GM18517 (cell line): ENCODE results near the gene GYG1.
"Not testable (repeated sequence)": the region's sequence is repeated elsewhere in the genome, so short reads cannot be mapped to it uniquely, and the experiment has no call there.

ENCODE experiments used
- ATAC-seq: cut with Tn5 transposase; IDR thresholded peaks from one replicate; pipeline ENCODE4 v1.9.1; 2021; ENCODE audit warnings: mild to moderate bottlenecking, moderate library complexity; ENCODE audit not compliant: unreplicated experiment

Gene GYG1

DNA sequence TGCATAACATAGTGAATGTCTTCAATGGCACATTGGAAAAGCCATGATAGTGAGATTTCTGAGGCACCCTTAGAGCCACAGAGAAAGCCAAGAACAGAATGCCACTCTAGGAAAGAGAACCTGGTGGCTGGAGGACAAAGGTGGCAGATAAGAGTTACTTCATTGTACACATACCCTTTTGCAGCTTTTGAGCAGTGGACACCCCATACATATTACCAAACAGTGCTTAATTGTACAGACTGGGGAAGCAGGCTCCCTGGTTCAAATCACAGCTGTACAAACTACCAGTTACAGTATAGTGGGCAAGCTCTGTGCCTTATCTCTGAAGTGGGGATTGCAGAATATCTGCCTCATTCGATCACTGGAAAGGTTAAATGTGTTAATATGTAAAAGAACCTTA lies 10.1 kb upstream of the GYG1 start:
- no peak for ATAC-seq

DNA sequence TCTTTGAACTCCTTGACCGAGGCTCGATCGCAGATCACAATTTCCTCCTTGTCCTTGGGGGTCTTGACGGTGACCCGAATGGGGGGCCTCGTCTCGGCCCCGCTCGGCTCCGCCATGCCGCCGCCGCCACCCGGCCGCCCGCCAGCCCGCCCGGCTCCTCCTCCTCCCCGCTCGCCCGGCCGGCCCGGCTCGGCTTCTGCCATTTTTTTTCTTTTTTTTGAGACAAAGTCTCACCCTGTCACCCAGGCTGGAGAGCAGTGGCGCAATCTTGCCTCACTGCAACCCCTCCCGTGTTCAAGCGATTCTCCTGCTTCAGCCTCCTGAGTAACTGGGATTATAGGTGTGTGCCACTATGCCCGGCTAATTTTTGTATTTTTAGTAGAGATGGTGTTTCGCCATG lies 3.8 kb upstream of the GYG1 start:
- ATAC-seq, result not testable (repeated sequence)

DNA sequence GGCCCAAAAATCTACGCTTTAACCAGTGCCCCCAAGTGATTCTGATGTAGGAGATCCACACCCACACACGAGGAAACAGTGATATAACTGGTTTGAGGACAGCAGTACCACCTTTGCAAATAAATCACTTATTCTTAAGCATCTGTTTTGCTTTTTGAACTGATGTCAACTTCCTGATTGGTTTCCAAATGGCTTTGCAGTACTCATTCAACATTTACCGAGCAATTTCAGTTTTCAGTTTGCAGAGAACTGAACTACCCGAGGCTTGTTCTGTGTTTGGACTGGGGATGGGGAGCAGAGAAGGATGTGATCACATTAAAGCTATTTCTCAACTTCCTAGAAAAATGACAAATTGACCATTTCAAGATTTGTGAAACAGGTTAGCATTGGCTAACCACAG lies 1.1 kb upstream of the GYG1 start:
- no peak for ATAC-seq

DNA sequence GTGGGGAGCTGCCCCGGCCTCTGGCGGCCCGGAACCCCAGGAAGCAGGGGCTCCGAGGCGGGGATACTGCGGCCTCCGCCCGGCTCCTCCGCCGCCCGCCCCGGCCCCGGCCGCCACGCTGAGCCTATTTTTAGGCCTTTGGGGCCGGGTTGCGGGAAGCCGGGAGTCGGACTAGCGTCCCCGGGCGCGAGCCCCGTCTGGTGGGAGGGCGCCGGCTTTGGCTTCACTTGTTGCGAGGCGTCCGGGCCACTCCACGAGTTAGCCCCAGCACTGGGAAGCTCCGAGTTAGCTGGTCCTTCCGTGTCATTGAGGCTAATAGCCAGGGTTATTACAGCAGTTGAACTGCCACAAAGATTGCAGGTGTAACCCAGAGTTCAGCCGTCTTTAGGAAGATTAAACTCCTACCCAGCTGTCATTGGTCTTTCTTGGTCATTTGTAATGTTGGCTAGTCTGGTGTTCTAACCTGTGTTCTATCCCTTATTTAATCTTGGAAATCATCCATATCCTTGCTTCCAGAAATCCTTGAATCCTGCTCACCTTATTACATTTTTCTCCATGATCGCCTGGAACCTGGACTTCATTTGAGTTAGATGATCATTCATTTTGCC lies 791 bp downstream of the GYG1 start:
- ATAC-seq, result peak; percentile 35

DNA sequence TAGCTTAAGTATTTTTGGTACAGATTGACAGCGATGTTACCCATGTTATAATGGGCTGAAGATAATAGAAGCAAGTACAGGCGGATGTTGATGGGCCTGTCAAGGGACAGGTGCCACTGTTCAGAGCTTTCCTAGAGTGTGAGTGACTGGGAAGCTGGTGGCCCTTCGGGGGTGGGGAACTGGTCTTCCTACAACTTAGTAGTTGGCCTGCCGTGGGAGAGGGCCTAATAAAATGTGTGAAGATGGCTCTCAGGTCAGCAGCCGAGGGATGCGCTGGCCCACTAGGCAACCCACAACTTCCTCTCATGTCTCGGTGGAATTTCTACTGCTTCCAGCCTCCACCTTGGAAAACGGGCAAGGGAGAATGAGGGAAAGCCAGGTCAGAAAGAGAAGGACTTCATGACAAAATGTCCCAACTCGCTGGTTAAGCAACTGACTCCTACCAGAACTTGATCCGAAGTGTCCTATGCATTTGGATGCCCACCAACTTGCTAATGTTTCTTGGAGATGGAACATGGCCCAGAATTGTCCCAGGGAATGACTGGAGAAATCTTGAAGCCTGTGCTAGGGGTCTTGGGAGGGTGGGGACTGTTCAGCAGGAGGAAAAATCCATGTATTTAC lies 1.4 kb downstream of the GYG1 start:
- no peak for ATAC-seq

DNA sequence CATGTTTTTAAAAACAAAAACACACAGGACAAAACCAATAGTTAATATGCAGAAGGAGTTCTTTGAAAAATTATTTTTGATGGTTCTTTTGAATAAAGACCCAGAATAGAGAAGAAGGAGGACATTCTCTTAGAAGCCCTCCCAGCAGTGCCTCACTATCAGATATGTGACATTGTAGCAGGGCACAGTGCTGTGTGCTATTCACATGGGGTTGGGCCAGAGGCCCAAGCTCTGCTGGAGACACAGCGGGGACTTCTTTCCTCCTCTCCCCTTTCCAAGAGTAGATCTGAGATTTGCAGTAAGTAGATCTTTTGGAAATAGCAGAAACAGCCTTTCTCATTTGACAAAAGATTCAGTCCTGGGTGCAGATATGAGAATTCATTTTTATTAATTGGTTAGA lies 6.3 kb downstream of the GYG1 start:
- ATAC-seq, result no peak

DNA sequence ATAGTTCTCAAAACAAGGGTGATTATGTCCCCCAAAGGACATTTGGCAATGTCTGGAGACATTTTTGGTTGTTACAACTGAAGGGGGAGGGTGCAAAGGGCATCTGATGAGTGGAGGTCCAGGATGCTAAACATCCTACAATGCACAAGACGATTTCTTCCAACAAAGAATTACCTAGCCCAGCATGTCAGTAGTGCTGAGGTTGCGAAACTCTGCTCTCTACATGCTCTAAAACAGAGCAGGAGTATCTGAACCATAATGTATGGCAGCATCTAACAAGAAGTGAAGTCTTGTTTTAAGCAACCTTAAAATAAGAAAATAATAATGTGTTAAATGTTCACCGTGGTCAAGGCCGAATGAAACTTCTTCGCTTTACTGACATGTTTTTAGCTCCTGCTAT lies 7.0 kb downstream of the GYG1 start:
- ATAC-seq, result no peak

DNA sequence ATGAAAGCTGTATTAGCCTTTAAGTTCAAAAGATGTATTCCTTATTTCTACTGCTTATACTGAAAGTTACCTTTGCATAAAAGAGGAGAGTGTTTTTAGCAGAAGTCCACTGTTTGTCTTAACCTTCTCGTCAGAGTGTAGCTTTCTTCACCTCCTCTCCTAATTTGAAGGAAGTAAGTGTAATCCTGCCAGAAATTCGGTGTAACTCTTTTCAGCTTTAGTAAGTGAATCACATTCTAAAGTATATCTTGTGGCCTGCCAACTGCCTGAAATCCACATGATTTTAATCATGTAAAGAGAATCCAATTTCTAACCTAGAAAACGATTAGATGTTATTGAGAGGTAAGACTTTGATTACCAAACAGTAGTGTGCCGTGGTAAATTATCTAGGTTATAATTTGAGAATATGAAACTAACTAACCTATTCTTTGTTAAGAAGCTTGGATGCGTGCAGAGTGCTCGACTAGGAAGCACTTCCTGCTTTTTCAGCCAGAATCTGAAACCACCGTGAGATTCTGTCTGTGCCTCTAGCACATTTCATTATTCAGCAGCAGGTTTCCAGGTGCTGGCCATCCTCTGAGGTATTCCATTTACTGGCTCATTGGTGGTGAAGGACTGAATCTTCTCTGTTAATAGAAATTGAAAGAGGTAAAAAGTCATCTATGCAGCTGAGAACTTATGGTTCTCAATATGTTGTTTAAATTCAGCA lies 7.5 kb downstream of the GYG1 start:
- no peak for ATAC-seq

DNA sequence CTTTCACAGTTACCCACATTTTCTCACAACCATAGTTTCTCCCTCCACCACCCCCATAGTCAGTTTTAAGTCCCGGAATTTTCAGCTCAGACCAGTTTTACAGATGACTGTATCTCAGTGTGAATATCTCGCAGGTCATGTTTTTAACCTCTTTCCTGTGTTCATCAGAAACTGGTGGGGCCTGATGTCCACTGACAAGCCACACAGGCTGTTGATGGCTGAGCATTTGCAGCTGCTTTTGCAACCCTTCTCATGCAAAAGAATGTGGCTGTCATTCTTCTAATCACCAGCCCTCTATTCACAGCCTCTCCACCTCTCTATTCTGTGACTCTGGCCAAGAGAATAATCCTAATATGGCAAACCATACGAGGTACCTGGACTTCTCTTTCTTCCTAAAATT lies 8.5 kb downstream of the GYG1 start:
- no peak for ATAC-seq

DNA sequence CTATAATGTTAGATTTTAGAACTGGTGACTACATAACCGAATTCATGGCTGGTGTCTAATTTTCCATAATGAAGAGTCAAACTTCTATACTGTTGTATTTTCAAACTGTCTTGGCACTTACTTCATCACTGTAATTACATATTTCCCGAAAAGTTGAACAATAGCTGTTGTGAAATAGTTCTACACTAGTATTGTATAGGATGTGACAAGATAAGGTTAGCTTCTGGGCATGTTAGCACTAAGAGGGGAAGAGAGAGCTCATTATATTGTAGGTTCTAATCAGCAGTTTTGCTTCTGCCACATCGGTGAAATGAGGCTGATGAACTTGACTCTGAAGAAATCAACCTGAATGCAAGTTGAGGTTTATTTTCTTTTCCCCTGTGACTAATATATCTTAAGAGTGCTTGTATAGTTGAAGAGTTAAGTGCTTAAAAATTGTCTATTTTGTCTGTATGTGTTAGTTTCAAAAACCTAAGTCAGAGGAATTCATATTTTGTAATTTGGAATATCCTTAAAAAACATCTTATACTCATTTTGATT lies 8.9 kb downstream of the GYG1 start:
- no peak for ATAC-seq

DNA sequence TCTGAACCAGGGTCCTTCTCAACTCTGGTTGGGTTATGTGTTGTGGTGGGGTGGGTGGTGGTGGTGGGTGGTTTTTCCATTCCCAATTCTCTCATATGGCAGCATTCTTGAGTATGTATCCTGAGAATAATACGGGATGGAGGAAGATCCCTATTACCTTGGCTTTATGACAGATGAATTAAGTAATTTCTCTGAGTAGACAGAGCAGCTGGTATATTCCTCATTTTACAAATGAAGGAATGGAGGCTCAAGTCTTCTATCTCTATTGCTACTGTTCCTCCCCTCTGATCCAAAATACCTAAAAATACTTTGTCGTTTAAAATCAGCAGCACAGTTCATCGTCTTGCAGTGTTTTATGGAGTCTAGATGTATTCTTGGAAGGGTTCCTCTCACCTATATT lies 10.4 kb downstream of the GYG1 start:
- ATAC-seq, result no peak

DNA sequence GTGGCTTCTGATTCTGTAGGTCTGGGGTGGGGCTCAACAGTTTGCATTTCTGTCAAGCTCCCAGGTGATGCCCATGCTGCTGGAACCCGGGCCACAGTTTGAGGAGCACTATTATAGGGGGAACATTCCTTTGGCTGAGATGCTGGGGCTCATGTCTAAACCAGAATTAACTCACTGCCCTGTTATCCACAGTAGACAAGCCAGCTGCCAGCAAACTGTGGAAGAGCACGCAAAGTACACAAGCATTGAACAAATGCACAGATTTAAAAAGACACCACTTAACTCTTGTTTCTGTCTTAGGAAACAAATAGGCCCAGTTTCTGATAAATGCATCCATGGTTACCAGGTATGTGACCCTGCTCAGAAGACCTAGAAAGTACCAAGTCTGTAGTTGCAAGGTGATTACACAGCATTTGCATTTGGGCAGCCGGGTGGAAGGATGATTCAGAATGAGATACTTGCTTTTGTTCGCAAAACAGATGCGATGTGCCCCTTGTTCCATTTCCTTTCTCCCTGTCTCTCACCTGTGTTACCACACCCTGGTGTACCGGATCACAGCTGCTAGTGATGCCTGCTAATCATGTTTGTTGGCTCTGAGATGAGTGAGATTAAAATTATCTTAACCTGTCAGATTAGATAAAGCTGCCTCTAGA lies 12.4 kb downstream of the GYG1 start:
- ATAC-seq, result peak; percentile 82

DNA sequence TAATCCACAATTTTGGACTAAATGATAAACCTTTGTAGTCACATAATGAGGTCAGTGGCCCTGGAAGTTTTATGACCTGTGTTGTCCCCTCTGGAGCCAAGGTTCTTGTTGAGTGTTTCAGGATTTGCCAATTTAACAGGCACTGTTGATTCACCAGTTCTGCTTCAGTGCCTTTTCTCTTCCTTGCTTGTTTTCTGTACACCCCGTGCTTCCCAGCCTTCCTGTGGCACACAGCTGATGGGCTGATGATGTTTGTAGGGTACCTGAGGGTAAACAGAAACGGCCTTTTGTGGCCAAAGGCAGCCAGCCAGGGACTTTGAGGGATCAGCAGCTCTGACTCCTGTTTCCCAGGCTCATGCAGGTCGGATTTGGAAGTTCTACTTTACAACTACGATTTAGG lies 13.3 kb downstream of the GYG1 start:
- ATAC-seq, result no peak

DNA sequence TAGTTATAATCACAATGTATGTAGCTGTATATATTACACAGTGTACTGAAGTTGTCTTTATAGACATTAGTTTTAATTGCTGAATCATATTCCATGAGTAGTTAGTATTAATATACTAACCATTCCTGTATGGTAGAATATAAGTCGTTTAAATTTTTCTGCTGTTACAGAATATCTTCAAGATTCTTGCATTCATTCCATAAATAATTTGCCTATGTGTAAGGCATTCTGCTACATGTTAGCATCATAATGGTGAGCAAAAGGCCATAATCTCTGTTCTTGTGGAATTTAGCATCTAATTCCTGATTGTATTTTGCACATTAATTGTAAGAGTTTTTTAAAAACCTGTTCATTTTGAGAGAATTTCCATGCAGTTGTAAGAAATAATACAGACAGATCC lies 14.1 kb downstream of the GYG1 start:
- ATAC-seq, result no peak

DNA sequence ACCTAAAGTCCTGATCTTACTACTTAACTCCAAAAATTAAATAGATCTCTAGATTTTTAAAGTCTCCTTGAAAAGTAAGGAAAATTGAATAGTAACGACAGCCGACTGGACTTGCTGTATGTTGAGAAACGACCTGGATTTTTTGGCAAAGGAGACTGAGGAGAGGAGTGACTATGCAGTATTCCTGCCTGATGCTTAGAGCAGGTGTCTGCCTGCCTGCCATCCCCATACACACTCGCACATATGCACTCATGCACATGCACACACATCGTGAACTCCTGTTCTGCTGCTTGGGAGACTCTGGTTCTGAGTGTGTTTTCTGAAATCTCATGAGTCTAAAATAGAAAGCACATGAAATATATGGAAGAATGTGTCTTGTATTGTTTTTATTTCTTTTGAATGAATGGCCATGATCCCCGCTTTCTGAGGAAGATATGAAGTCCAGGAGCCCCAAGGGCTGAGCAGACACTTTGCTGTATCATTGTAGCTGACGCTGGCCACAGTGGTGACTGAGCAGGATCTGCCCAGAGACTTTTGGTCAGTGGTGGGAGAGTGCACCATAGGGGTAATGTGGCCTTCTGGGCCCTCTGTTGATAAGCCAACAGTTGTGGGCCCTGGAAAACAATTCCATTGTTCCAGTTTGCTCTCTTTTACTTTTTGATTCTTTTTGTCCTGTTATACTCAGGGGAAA lies 16.4 kb downstream of the GYG1 start:
- no peak for ATAC-seq

DNA sequence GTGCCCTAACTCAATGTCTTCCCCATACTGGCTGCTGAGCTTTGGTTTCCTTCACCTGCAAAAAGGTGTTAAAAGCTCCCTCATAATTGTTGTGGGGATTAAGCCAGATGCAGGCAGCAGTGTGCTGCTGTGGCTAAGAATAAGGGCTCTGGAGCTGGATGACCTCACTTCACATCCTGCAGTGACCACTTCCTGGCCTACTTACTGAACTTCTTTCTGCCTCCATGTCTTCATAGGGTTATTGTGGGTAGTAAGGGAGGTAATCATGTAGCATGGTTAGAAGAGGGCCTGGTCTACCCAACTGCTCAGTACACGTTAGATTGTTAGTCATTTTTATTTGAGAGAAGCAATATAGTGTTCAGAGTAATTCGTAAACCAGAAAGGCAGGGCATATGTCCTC lies 18.4 kb downstream of the GYG1 start:
- no peak for ATAC-seq

DNA sequence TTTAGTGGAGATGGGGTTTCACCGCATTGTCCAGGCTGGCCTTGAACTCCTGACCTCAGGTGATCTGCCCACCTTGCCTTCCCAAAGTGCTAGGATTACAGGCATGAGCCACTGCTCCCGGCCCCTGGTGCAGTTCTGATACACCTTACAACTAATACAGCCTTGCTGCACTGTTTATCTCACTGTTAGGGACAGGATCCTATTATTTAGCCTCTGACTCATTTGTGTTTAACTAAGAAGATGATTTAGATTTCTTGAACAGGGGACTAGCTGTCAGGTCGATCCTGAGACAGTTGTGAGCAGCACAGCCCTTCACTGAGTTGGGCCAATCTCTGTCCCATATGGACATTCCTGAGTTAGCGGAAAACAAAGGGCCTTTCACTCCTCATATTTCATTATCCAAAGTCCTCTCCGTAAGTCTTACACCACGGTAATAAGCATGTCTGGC lies 19.2 kb downstream of the GYG1 start:
- no peak for ATAC-seq

DNA sequence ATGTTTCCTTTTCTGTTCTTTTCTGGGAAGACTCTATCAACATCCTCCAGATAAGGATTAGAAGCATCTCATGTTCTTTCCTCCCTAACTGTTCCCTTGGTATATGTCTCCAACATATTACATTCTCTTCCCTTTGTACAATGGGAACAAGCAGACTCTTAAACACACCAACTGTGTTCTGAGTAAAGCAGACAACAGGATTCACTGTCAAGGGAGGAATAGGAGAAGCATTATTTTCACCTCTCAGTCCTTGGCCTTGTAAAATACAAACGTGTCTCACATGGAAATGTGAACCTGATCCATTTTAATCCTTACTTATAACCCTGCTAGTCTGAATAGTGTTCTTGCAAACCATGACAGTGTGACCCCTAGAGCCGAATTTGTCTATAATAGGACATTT lies 19.6 kb downstream of the GYG1 start:
- ATAC-seq, result no peak

DNA sequence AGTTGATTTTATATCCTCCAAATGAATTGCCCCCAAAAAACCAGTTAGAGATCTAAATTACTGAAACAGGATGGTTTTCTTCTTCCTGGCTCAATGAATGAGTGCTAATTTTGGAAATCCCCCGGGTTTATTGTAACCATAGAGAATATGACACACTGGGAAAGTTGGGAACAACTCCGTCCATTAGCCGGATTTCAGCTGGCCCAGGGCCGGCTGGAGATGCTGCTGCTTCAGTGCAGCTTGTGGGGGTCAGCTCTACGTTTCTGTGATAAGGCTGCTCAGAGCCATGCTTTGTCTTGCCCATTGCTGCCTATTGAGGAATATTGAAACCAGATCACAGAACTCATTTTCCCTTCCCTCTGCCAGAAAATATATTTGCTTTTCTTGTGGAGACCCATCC lies 20.3 kb downstream of the GYG1 start:
- ATAC-seq, result no peak

DNA sequence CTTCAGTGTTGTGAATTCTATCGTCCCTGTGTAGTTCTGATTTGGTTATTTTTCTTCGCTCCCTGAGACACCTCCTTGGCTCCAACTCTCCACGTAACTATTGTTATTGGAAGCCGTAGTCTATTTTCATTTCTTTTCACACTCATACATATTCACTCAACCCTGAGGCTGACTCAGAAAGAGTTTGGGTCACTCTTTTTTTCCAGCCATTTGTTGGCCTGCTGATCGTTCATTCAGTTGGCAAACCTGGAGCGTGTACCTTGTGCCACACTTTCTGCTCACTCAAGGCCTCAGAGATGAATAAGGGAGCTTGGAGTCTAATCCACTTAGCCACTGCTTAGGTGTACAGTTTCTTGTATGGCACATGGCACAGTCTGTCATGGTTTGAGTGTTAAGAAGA lies 22.4 kb downstream of the GYG1 start:
- ATAC-seq, result no peak

DNA sequence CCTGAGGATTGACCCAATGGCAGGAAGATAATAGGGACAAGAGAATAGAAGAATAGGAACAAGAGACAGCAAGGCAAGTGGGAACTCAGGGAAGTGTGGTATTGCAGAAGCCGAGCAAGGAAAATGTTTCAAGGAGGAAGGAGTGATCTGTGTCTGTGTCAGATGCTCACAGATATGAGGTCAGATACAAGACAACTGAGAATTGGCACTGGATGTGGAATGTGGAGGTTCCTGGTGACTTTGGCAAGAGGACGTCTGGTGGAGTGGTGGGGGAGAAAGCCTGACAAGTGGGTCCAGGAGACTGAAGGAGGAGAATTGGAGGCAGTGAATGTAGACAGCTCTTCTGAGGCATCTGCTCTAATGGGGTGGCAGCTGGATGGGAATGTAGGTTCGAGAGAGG lies 24.1 kb downstream of the GYG1 start:
- no peak for ATAC-seq
